GM18909 (cell line): ENCODE measurements around the gene HTR3D.
"Not testable (repeated sequence)": the region's sequence is repeated elsewhere in the genome, so short reads cannot be mapped to it uniquely, and the experiment has no call there.

Experiments used
- ATAC-seq: cut with Tn5 transposase; IDR thresholded peaks from one replicate; pipeline ENCODE4 v1.9.1; 2021; ENCODE audit warnings: mild to moderate bottlenecking; ENCODE audit not compliant: unreplicated experiment, poor library complexity

The HTR3D gene

DNA sequence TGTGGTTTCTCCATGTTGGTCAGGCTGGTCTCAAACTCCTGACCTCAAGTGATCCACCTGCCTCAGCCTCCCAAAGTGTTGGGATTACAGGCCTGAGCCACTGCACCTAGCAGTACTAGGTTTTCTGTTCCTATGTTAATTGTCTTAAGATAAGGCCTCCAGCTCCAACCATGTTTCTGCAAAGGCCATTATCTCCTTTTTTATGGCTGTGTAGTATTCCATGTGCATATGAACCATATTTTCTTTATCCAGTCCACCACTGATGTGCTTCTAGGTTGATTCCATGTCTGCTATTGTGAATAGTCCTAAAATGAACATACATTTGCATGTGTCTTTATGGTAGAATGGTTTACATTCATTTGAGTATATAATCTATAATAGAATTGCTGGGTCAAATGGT, 31.1 kb downstream of the HTR3D start:
- no peak for ATAC-seq

DNA sequence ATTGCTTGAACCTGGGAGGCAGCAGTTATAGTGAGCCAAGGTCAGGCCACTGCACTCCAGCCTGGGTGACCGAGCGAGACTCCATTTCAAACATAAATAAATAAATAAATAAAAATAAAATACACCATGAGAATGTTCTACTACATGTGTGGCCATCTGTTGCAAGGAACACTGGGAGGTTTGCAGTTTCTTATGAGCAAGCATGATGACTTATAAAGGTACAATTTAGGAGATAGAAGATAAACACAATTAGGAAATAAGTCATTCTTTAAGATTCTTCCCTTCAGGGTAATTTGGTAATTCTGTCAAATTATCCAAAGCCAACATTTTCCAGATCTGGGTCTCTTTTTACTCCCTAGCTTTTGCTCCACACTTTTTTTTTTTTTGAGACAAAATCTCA, 34.7 kb downstream of the HTR3D start:
- ATAC-seq, result no peak

- no peak for ATAC-seq
These were observed 36.1 kb downstream of the HTR3D start for GRCh38 chr3:184067573-184068055.

DNA sequence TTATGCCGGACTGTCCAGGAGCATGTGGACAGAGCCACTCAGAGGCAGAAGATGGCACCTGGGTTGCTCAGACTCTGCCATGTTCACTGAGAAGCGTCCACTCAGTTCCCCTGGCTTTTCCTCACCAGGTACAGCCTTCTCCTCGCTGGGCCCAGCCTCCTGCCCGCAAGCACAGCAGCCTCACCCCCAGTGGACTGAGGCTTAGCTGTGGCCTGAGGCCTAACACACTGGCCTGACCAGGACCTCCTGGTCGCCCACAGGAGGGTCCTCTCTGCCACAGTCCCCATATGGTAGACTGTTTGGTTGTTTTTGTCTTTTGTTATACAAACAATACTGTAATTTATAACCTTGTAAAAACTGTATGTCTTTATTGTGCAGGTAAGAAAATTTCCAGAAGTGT, 36.8 kb downstream of the HTR3D start:
- no peak for ATAC-seq

DNA sequence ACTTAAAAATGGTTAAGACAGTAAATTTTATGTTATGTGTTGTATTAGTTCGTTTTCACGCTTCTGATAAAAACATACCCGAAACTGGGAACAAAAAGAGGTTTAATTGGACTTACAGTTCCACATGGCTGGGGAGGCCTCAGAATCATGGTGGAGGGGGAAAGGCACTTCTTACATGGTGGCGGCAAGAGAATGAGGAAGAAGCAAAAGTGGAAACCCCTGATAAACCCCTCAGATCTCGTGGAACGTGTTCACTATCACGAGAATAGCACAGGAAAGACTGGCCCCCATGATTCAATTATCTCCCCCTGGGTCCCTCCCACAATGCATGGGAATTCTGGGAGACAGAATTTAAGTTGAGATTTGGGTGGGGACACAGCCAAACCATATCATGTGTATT, 39.6 kb downstream of the HTR3D start:
- ATAC-seq, result not testable (repeated sequence)

DNA sequence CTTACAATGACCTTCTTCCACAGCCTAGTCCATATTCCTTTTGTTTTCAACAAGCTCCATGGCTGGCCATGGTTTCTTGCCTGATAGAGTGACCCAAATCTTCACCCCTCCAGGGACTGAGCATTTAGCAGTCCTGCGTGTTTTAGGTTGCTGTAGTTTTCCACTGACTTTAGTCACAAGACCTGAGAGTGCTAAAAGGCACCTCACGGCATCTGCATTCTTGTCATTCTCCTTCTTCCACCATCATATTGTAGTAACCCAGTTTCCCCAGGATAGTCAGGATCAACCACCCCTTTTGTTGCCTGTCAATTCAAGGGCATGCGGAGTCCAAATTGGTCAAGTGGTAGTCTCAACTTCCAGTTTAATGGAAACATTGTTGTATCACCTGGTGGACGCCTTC, 42.1 kb downstream of the HTR3D start:
- ATAC-seq, result no peak

DNA sequence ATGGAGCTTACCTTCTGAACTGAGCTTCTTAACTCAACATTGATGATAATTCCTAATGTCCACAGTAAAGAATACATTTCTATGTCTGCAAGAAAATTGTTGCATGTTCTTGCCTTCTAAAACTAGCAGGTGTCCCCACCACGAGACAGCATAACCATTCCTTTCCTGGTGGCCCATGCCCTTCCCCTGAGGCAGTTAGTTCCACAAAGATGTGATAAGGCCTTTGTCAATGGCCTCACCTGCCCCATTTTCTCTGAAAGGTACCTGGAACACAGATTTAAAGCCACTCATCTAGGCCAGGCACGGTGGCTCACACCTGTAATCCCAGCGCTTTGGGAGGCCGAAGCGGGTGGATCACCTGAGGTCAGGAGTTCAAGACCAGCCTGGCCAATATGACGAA, 44.4 kb downstream of the HTR3D start:
- ATAC-seq, result no peak

- no peak for ATAC-seq
These were observed 46.3 kb downstream of the HTR3D start for GRCh38 chr3:184077881-184078280.

DNA sequence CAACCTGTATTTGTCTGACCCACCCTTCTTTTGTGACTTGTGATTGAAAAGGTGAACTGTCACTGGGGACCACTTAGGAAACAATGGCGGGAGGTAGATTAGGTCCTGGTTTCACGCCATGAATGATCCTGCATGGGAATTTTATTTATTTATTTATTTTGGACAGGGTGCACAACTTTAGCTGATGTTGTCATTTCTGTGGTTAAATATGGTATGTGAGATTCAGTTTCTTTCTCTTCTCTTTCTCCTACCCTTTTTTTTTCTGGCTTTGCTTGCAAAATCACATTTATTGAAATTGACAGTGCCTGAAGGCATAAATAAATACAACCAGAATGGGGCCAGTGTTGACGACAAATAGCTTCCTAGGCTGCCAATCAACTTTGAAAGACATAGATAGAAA, 47.3 kb downstream of the HTR3D start:
- ATAC-seq, result no peak

- ATAC-seq, result no peak
These were observed 49.7 kb downstream of the HTR3D start for GRCh38 chr3:184081116-184081830.

- no peak for ATAC-seq
These were observed 50.5 kb downstream of the HTR3D start for GRCh38 chr3:184082034-184082433.

DNA sequence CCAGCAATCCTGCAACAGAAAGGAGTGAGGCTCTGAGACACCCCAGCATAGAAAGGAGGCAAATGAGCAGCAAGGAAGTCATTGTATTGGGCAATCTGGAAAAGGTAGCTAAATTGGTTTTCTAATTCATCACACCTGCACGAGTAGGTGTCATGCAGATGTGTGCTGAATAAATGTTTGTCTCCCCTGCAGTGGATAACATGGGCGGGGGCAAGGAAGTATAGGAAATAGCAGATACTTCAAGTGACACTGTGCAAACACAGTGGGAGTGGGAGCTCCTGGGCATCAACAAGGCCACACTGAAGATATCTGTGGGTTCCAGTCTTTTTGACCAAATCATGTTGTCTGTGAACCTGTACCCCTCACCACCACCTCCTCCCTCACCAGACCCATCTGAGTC, 50.9 kb downstream of the HTR3D start:
- no peak for ATAC-seq

DNA sequence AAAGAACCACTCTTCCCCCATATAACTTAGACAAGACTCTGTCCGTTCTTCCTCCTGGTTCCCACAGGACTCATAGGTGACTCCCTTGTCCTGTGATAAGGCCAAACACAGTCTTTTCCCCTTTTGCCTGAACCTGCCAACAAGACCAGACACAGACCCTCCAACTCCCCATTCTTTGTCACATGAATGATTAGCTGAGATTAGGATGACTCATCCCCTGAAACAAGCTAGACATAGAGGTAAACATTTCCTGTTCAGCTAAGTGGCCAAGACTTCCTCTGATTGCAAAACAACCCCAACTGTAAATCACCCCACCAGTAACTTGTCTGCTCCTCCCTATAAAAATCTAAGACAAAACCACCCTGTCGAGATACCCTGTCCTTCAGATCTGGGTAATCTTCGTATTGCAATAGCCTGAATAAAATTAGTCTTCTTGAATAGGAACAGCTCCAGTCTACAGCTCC, 53.9 kb downstream of the HTR3D start:
- ATAC-seq, result no peak
